CD4-positive, alpha-beta T cell treated with Interleukin-2 at 100 ng/mL for 4 hours (primary cell): ENCODE data around the gene RHOH.
A peak's percentile ranks its signal among the peaks of the same experiment; 100 is the strongest.

Source experiments
- DNase-seq: peaks from one replicate; pipeline ENCODE4 v3.0.0-alpha.2; 2020; ENCODE audit warnings: low spot score

The RHOH gene

GRCh38 chr4:40238008-40238699 is 41.3 kb downstream of the RHOH start:
- no peak for DNase-seq

DNA sequence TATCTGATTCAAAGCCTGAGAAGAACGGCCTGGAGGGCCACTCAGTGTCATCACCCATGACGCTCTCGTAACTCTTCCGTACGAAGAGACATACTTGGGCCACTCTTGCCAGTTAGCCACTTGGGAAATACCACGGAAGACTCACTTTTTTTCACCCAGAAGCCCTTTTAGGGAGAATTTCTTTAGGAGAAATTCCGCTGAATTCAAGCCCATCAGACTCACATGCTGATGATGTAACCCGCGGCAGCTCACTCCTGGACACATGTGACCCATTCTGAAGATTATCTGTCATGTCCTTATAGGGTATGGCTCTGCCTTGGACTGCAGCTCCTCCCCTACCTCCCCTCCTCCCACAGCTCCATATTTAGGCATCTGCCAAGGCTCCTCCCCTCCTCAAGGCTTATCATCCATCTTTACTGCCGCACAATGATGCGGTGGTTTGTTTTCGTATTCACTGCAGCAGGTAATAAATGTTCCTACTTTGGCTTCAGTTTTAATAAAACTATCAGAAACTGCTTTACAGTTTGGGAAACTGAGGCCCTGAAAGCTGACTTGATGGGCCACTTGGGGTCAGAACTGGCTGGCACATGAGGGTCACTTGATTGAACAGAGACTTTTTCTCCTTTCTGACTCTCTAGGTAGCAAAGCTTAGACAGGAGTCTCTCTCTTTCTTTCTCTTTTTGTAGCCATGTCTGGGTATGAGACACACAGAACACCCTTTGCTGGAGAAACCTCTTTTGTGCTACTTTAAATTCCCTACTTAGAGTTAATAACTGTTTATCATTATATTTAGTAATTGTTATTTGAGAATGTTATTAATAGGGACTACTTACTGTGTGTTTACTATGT is 42.1 kb downstream of the RHOH start:
- peak; percentile 84 for DNase-seq

GRCh38 chr4:40240040-40240653 is 43.3 kb downstream of the RHOH start:
- no peak for DNase-seq

GRCh38 chr4:40241026-40241425 is 44.2 kb downstream of the RHOH start:
- no peak for DNase-seq

- DNase-seq, result peak; percentile 64
Measured at GRCh38 chr4:40241941-40242340, 45.1 kb downstream of the RHOH start.

- DNase-seq, result no peak
Measured at GRCh38 chr4:40243386-40243948, 46.6 kb downstream of the RHOH start.

GRCh38 chr4:40244606-40245005 is 47.8 kb downstream of the RHOH start:
- no peak for DNase-seq

GRCh38 chr4:40245550-40245949 is 48.7 kb downstream of the RHOH start:
- DNase-seq, result no peak

- no peak for DNase-seq
Measured at GRCh38 chr4:40246011-40246900, 49.4 kb downstream of the RHOH start.

- DNase-seq, result no peak
Measured at GRCh38 chr4:40246938-40247337, 50.1 kb downstream of the RHOH start.

GRCh38 chr4:40247350-40247749 is 50.5 kb downstream of the RHOH start:
- DNase-seq, result peak; percentile 63

- no peak for DNase-seq
Measured at GRCh38 chr4:40251366-40251765, 54.5 kb downstream of the RHOH start.

DNA sequence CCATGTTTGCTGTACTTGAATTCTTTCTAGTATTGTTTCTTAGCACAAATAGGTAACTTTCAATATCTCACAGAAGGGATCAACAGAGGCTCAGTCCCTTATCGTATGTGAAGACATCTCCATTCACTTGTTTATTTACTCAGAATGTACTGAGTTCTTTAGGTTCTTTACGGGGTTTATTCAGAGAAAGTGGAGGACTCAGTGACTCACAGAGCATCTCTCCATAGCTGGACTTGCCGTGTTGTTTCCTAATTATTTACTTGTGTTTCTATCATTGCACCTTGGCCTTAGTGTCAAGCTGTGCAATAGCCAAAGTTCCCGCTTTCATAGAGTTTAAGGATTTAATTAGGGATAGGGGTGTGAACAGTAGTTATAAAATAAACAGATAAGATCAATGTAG is 57.1 kb downstream of the RHOH start:
- DNase-seq, result no peak

DNA sequence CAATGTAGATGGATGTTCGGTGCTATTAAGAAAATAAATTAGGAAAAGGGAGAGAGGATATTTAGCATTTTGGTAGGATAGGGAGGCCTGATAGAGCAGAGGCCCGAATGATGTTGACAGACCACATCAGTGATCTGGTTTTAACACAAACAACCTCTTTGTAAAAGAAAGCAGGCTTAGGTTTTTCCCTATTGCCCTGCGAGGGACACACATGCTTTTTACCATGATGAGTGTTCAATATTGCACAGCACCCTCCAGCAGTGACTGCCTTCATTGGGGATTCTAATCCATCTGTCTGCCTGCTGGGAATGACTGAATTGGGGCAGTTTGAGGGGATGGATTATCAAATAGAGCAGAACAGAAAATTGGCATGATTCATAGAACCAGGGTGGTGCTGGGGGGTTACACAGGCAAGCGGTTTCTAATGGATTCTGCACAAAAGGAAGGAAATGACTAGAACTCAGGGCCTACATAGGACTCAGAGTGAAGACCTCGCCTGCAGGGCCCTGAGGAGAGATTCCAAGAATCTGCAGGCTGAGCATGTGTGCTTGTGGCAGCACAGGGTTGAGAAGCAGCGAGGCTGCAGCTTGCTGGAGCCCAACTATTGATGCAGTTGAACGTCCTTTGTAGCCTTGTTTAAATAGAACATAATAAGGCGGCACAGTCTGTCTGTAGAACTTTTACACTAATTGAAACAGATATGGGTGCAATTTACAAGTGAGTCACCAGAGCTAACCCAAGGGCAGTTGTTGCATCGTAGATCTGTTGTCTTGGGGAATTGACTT is 58.0 kb downstream of the RHOH start:
- peak; percentile 55 for DNase-seq

GRCh38 chr4:40255393-40256281 is 58.8 kb downstream of the RHOH start:
- no peak for DNase-seq

DNA sequence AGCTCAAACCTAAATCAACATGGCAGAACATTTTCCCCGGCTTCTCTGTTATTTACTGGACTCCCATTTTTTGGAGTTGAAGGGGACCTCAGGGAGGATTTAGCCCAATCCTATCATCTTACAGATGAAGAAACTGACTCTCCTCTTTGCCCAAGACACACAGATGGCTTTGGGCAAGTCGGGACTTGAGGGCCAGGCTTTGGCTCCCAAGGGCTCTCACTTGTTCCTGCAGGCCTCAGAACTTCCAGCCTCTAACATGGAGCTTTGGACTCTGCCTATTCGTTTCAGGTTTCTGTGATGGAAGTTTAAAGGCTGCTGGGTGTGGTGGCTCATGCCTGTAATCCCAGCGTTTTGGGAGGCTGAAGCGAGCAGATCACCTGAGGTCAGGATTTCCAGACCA is 59.5 kb downstream of the RHOH start:
- DNase-seq, result no peak

DNA sequence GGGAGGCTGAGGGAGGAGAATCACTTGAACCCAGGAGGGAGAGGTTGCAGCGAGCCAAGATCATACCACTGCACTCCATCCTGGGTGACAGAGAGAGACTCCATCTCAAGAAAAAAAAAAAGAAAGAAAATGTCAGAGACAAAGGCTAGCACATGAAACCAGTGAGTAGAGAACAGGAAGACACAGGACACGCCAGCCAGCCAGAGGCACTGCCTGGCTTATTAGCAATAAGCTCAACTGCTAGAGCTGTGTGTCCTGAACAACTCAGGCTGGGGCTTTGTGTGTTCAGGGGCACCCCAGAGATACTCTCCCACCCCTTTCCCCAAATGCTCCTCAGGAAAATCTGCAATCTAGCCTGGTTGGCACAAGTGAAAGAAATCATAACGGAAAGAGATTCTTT is 60.0 kb downstream of the RHOH start:
- no peak for DNase-seq

- no peak for DNase-seq
Measured at GRCh38 chr4:40258627-40259026, 61.8 kb downstream of the RHOH start.

DNA sequence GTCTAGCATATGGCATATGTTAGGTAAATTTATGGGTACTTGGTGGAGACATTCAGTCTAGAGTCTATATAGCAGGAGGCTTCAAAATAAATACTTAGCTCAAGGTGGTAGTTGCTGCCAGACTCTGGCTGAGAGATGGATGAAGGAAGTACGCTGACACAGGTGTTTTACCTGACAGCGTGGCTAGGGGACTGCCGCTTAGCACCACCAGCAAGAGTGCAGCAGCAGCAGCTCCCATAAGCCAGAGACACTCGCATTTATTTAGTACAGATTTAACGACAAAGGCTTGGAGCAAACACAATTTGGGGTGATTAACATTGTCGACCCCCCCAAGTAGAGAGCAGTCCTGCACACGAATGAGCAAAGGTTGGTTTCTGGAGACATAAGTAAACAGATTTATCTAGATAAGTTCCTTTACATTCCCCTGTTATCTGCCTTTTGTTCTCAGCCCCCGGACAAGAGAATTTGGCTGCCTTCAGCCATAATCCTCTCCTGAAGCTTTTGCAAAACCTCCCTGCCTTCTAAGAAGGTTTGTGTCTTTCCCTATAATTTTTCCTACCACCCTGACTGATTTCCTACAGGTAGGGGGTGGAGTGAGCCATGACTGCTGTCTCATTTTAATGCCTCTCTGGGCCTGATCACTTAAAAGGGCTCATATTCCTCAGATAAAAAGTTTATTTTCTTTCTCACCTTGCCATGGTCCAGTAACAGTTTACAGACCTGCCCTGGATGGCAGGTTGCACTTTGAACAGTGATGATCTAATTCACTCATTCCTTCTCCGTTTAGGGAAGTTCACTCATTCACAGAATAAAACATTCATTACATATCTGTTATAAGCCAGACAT is 64.6 kb downstream of the RHOH start:
- no peak for DNase-seq
